GM23248 (cell line): ENCODE data around the gene PPCDC. TPM values are rescaled to one million over a fixed set of nuclear protein-coding genes. Genes with fewer than 3 reads are reported as not detected.
A peak's percentile ranks its signal among the peaks of the same experiment; 100 is the strongest.

Experiments used
- DNase-seq: peaks from one replicate; pipeline ENCODE4 v3.0.0-alpha.2; 2015
- H2AFZ ChIP-seq: fragments of 200-600 bp; sonication (generic); 2 replicates; pipeline ENCODE4 v1.6.1; 2016; ENCODE audit warnings: antibody characterized with exemption
- H3F3A ChIP-seq: fragments of 200-600 bp; sonication (generic); 2 replicates; pipeline ENCODE4 v1.6.1; 2016; ENCODE audit warnings: mild to moderate bottlenecking, antibody characterized with exemption, mixed run types; ENCODE audit not compliant: insufficient read depth
- H3K27ac ChIP-seq: fragments of 200-600 bp; sonication (generic); 2 replicates; pipeline ENCODE4 v1.5.1; 2016; ENCODE audit warnings: mild to moderate bottlenecking
- H3K27me3 ChIP-seq: fragments of 200-600 bp; sonication (generic); replicated peaks from 2 replicates; pipeline ENCODE4 v1.6.1; 2016; ENCODE audit warnings: mild to moderate bottlenecking; ENCODE audit not compliant: insufficient read depth
- H3K36me3 ChIP-seq: fragments of 200-600 bp; sonication (generic); 2 replicates; pipeline ENCODE4 v1.6.1; 2016; ENCODE audit warnings: low read depth, mild to moderate bottlenecking
- H3K4me1 ChIP-seq: fragments of 200-600 bp; sonication (generic); 2 replicates; pipeline ENCODE4 v1.6.1; 2016; ENCODE audit warnings: mild to moderate bottlenecking; ENCODE audit not compliant: insufficient read depth
- H3K4me2 ChIP-seq: fragments of 200-600 bp; sonication (generic); one replicate; pipeline ENCODE4 v1.6.1; 2016; ENCODE audit warnings: mild to moderate bottlenecking; ENCODE audit not compliant: unreplicated experiment
- H3K4me3 ChIP-seq: fragments of 200-600 bp; sonication (generic); 2 replicates; pipeline ENCODE4 v1.5.1; 2016; ENCODE audit warnings: mild to moderate bottlenecking
- H3K79me2 ChIP-seq: fragments of 200-600 bp; sonication (generic); 2 replicates; pipeline ENCODE4 v1.6.1; 2016; ENCODE audit warnings: mild to moderate bottlenecking; ENCODE audit not compliant: insufficient read depth
- H3K9ac ChIP-seq: fragments of 200-600 bp; sonication (generic); 2 replicates; pipeline ENCODE4 v1.6.1; 2016; ENCODE audit warnings: mild to moderate bottlenecking
- H3K9me2 ChIP-seq: fragments of 200-600 bp; sonication (generic); 2 replicates; pipeline ENCODE4 v1.6.1; 2016; ENCODE audit warnings: mixed run types, mild to moderate bottlenecking, moderate library complexity; ENCODE audit not compliant: insufficient read depth
- H3K9me3 ChIP-seq: fragments of 200-600 bp; sonication (generic); one replicate; pipeline ENCODE4 v1.6.1; 2017; ENCODE audit warnings: low read depth
- H4K20me1 ChIP-seq: fragments of 200-600 bp; sonication (generic); 2 replicates; pipeline ENCODE4 v1.6.0; 2016; ENCODE audit not compliant: insufficient read depth
- EZH2 ChIP-seq: fragments of 200-600 bp; sonication (generic); IDR thresholded peaks from 2 replicates; pipeline ENCODE4 v1.6.1; 2018; ENCODE audit warnings: antibody characterized with exemption, mild to moderate bottlenecking; ENCODE audit not compliant: insufficient read depth, poor library complexity, severe bottlenecking
- EZH2phosphoT487 ChIP-seq: fragments of 200-600 bp; sonication (generic); IDR thresholded peaks from 2 replicates; pipeline ENCODE4 v1.6.1; 2018; ENCODE audit warnings: antibody characterized with exemption, moderate library complexity, mild to moderate bottlenecking, low read depth; ENCODE audit not compliant: insufficient read depth
- whole genome bisulfite sequencing, 2 experiments: methylation state at CpG; one replicate each; pipeline ENCODE4 v1.1.6; 2015 to 2017; ENCODE audit warnings: low lambda C conversion rate in 2 of 2, low coverage in 1 of 2; ENCODE audit errors: missing lambda C conversion rate in 2 of 2; 5-methylcytosine and 5-hydroxymethylcytosine counted together
- in situ Hi-C: fragments of 300-500 bp; cut with MboI; formaldehyde crosslinking; loops from 2 replicates; pipeline ENCODE4 v1.15.0; 2020
- polyA plus RNA-seq: library from polyadenylated mRNA; unstranded; fragments of >200 nt; fragmentation: Nextera tagmentation; extraction: Ambion mirVana; gene quantifications from 2 replicates; pipeline ENCODE4 v1.2.1, GENCODE V29; 2016
- total RNA-seq: library from RNA; depleted of rRNA; stranded (reverse); fragments of >200 nt; shearing (Covaris generic); gene quantifications from 2 replicates; pipeline ENCODE4 v1.2.3, GENCODE V29; 2014

PPCDC gene
- total and polyA plus RNA-seq, 2 experiments from 2014 or later, result 9.0 to 20.0 TPM

- no peaks in the 10 kb centered on the region for H3K36me3 ChIP-seq
- peak; percentile 49 for DNase-seq
- no peaks in the 10 kb centered on the region for H3K27me3 ChIP-seq
- H4K20me1 ChIP-seq, result no peaks in the 10 kb centered on the region
- peaks cover 26% of the 10 kb centered on the region for H3K4me1 ChIP-seq
- in situ Hi-C loops, result no loop called here
- H3K4me3 ChIP-seq, result peak overlapping the region; percentile 20; the same call in 1 of the 2 replicates
- TF ChIP-seq EZH2phosphoT487, result no peak
- TF ChIP-seq EZH2, result no peak
- H3K79me2 ChIP-seq, result 0 out of 2 replicates have a peak, but pooled peaks cover 4% of the 10 kb centered on the region
- peak overlapping the region; percentile 24; the same call in 1 of the 2 replicates for H2AFZ ChIP-seq
- H3K9ac ChIP-seq, result peak overlapping the region; percentile 79
- H3K9me3 ChIP-seq, result no peaks in the 10 kb centered on the region
- H3K9me2 ChIP-seq, result no peaks in the 10 kb centered on the region
- H3K4me2 ChIP-seq, result peak overlapping the region; percentile 54
- WGBS, 2 experiments, result 62 to 65% methylated on average over 12 of the region's 12 CpGs
- peaks cover 24% of the 10 kb centered on the region for H3F3A ChIP-seq
- peak overlapping the region; percentile 80 for H3K27ac ChIP-seq
These were observed 19.5 kb downstream of the PPCDC start for GRCh38 chr15:75042730-75043508.

GRCh38 chr15:75043509-75044257 lies 20.3 kb downstream of the PPCDC start:
- Histone ChIP-seq H3K27me3 (no peaks in the 10 kb centered on the region), H3K9me3 (no peaks in the 10 kb centered on the region), H3K4me2 (peak overlapping the region; percentile 54), H3K4me1 (peaks cover 26% of the 10 kb centered on the region), H4K20me1 (no peaks in the 10 kb centered on the region), H3K79me2 (0 out of 2 replicates have a peak, but pooled peaks cover 4% of the 10 kb centered on the region), H3K27ac (peak overlapping the region; percentile 80), H3K9me2 (no peaks in the 10 kb centered on the region), H3K4me3 (peak overlapping the region; percentile 20), H3K36me3 (no peaks in the 10 kb centered on the region), H3F3A (peaks cover 24% of the 10 kb centered on the region), H2AFZ (peak overlapping the region; percentile 24; the same call in 1 of the 2 replicates), H3K9ac (peak overlapping the region; percentile 79)
- in situ Hi-C loops, result no loop called here
- TF ChIP-seq EZH2, result no peak
- TF ChIP-seq EZH2phosphoT487, result no peak
- WGBS, 2 experiments, result 12 to 19% methylated on average over 17 to 20 of the region's 20 CpGs
- DNase-seq, result peak; percentile 100

- Histone ChIP-seq H3K36me3 (no peaks in the 10 kb centered on the region), H3K27ac (peak overlapping the region; percentile 80), H4K20me1 (no peaks in the 10 kb centered on the region), H3F3A (peaks cover 24% of the 10 kb centered on the region), H3K27me3 (no peaks in the 10 kb centered on the region), H3K4me1 (peaks cover 26% of the 10 kb centered on the region), H3K4me3 (no peak overlapping the region; the same call in 1 of the 2 replicates), H2AFZ (0 out of 2 replicates have a peak overlapping the region, but pooled peaks have one; percentile 2), H3K9me2 (no peaks in the 10 kb centered on the region), H3K9ac (peak overlapping the region; percentile 64), H3K79me2 (0 out of 2 replicates have a peak, but pooled peaks cover 4% of the 10 kb centered on the region), H3K4me2 (no peak overlapping the region), H3K9me3 (no peaks in the 10 kb centered on the region)
- WGBS, 2 experiments, result 78 to 80% methylated on average over 14 of the region's 14 CpGs
- in situ Hi-C loops, result no loop called here
- DNase-seq, result no peak
- TF ChIP-seq EZH2 (no peak), EZH2phosphoT487 (no peak)
These were observed 21.0 kb downstream of the PPCDC start for GRCh38 chr15:75044258-75044878.

DNA sequence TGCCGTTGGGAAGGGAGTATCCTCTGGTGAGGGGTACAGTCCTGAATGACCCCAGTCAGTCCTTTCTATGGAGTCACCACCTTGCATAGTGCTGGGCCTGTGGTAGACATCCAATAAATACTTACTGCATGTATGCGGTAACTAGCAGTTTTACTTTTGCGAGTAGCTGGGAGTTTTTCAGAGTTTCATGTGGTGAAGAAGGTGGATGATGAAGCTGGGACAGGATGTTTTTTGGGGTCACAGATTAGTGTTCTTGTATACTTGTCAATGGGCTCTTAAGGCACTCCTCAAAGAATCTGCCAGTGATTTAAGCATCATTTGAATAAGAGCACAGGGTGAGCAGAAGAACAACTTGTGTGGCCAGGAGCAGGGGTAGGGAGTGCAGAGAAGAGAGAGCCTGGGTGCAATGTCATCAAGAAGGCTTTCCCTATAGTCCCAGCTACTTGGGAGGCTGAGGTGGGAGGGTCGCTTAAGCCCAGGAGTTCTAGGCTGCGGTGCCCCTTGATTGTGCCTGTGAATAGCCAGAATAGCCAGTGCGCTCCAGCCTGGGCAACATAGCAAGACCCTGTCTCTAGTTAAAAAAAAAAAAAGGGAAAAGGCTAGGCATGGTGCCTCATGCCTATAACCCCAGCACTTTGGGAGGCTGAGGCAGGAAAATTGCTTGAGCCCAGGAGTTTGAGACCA lies 22.1 kb downstream of the PPCDC start:
- H3K27me3 ChIP-seq, result no peaks in the 10 kb centered on the region
- no peaks in the 10 kb centered on the region for H3K9me3 ChIP-seq
- peaks cover 24% of the 10 kb centered on the region for H3F3A ChIP-seq
- H3K79me2 ChIP-seq, result 0 out of 2 replicates have a peak, but pooled peaks cover 4% of the 10 kb centered on the region
- no peaks in the 10 kb centered on the region for H3K36me3 ChIP-seq
- H3K27ac ChIP-seq, result no peak overlapping the region
- no peaks in the 10 kb centered on the region for H3K9me2 ChIP-seq
- in situ Hi-C loops, result no loop called here
- H2AFZ ChIP-seq, result no peak overlapping the region
- no peak overlapping the region for H3K4me2 ChIP-seq
- no peaks in the 10 kb centered on the region for H4K20me1 ChIP-seq
- no peak overlapping the region for H3K9ac ChIP-seq
- H3K4me1 ChIP-seq, result peaks cover 26% of the 10 kb centered on the region
- no peak for TF ChIP-seq EZH2
- no peak for TF ChIP-seq EZH2phosphoT487
- no peak overlapping the region for H3K4me3 ChIP-seq
- DNase-seq, result no peak
- 93 to 97% methylated on average over 6 of the region's 6 CpGs for WGBS, 2 experiments
